Spleen (tissue), 11 donors: ENCODE measurements around the gene SMIM45.
A peak's percentile ranks its signal among the peaks of the same experiment; 100 is the strongest.

Source experiments
- DNase-seq: peaks from one replicate; pipeline ENCODE4 v3.0.0-alpha.2; 2020
- H3K27ac ChIP-seq, 8 donors: fragments of 200-600 bp; sonication (generic) in 7 of 8; 1 replicate in 4 of 8; 2 replicates in 4 of 8; pipeline versions ENCODE4 v1.5.0 to v1.8.0; 2016 to 2021; ENCODE audit warnings: inconsistent platforms in 4 of 8, mild to moderate bottlenecking in 4 of 8, moderate library complexity in 1 of 8
- H3K27me3 ChIP-seq, 7 donors: fragments of 200-600 bp; sonication (generic) in 6 of 7; replicated peaks in 1 of 7; 1 replicate in 4 of 7; 2 replicates in 3 of 7; pipeline versions ENCODE4 v1.5.0 to v1.8.0; 2016 to 2021; ENCODE audit warnings: inconsistent platforms in 3 of 7, mild to moderate bottlenecking in 1 of 7
- H3K36me3 ChIP-seq, 6 donors: fragments of 200-600 bp; sonication (generic) in 5 of 6; 1 replicate in 4 of 6; 2 replicates in 2 of 6; pipeline versions ENCODE4 v1.5.0 to v1.8.0; 2016 to 2021; ENCODE audit warnings: inconsistent platforms in 2 of 6
- H3K4me1 ChIP-seq, 6 donors: fragments of 200-600 bp; sonication (generic) in 5 of 6; 1 replicate in 3 of 6; 2 replicates in 3 of 6; pipeline versions ENCODE4 v1.5.0 to v1.8.0; 2016 to 2021; ENCODE audit warnings: inconsistent platforms in 3 of 6
- H3K4me3 ChIP-seq, 8 donors: fragments of 200-600 bp; sonication (generic) in 7 of 8; 1 replicate in 4 of 8; 2 replicates in 4 of 8; pipeline versions ENCODE4 v1.5.0 to v1.8.0; 2016 to 2021; ENCODE audit warnings: inconsistent platforms in 4 of 8, mild to moderate bottlenecking in 4 of 8, moderate library complexity in 2 of 8
- H3K9me3 ChIP-seq, 8 donors: fragments of 200-600 bp; sonication (generic) in 7 of 8; 1 replicate in 4 of 8; 2 replicates in 4 of 8; pipeline versions ENCODE4 v1.5.0 to v1.8.0; 2016 to 2021; ENCODE audit warnings: inconsistent platforms in 4 of 8
- CTCF ChIP-seq, 11 experiments: fragments of 200-600 bp in 7 of 11; fragments of 450-650 bp in 4 of 11; sonication (generic) in 4 of 11; IDR thresholded peaks in 8 of 11; conservative IDR thresholded peaks in 3 of 11; 1 replicate in 7 of 11; 2 replicates in 4 of 11; pipeline versions ENCODE4 v1.4.0 to v1.8.0; 2016 to 2021; ENCODE audit warnings: antibody characterized with exemption in 11 of 11, inconsistent platforms in 4 of 11, mild to moderate bottlenecking in 1 of 11
- POLR2A ChIP-seq, 3 donors: fragments of 450-650 bp; IDR thresholded peaks; one replicate each; pipeline ENCODE4 v1.5.1; 2017; ENCODE audit warnings: antibody characterized with exemption in 3 of 3, mild to moderate bottlenecking in 1 of 3
- POLR2AphosphoS5 ChIP-seq, 3 donors: sonication (generic); formaldehyde crosslinking; IDR thresholded peaks; one replicate each; pipeline ENCODE4 v1.5.1; 2017; ENCODE audit warnings: antibody characterized with exemption in 3 of 3
- WGBS, 5 donors: extraction: QIAGEN DNeasy Blood & Tissue Kit in 3 of 5; methylation state at CpG; one replicate each; pipeline versions ENCODE4 v1.1.5 to v1.1.7; 2013 to 2018; 5-methylcytosine and 5-hydroxymethylcytosine counted together
- intact Hi-C: fragments of 100-400 bp; cut with DNase I; formaldehyde crosslinking; loops from one replicate; pipeline ENCODE4 v1.15.0; 2023; ENCODE audit warnings: low total_unique reads
- donor health status: healthy with polysubstance abuse.
- donor health status: DM: no; HTN: no; CAD: no; lungs with moderate emphysema.
- donor health status: DM: no; HTN: no; CAD: no.
- donor health status: Bipolar disorder and iron deficiency.
- donor health status: healthy.
- donor health status: DM: no; HTN: no; CAD: no.
- donor health status: DM: yes; HTN: yes; CAD: no.

The SMIM45 gene

GRCh38 chr22:41908411-41909309 lies 43.3 kb upstream of the SMIM45 start:
- 55 to 70% (median 64%) methylated on average over 13 to 14 of the region's 14 CpGs for WGBS, 5 donors
- TF ChIP-seq CTCF (IDR thresholded peaks at IDR 0.05 in 8 of 11, conservative IDR thresholded peaks at IDR 0.05 in 3 of 11) (no peak), POLR2A (IDR thresholded peaks at IDR 0.05) (no peak), POLR2AphosphoS5 (IDR thresholded peaks at IDR 0.05) (no peak)
- intact Hi-C loops, result no loop called here
- Histone ChIP-seq H3K27me3 (peaks cover 4 to 49% (median 43%) of the 10 kb centered on the region in 7 donors), H3K4me3 (no peak overlapping the region), H3K9me3 (no peaks in the 10 kb centered on the region), H3K27ac (peak overlapping the region in 3 of 8 donors; percentile 19 to 74 (median 19)), H3K4me1 (peaks cover 22 to 63% (median 40%) of the 10 kb centered on the region in 6 donors), H3K36me3 (peaks cover 0 to 44% (median 32%) of the 10 kb centered on the region in 6 donors)
- no peak for DNase-seq

- Histone ChIP-seq H3K4me1 (peaks cover 22 to 70% (median 44%) of the 10 kb centered on the region in 6 donors), H3K4me3 (peak overlapping the region in 6 of 8 donors; percentile 23 to 68 (median 38)), H3K36me3 (peaks cover 0 to 36% (median 24%) of the 10 kb centered on the region in 6 donors), H3K9me3 (no peaks in the 10 kb centered on the region), H3K27ac (peak overlapping the region in 1 of 8 donors; percentile 74), H3K27me3 (peaks cover 4 to 57% (median 50%) of the 10 kb centered on the region in 7 donors)
- DNase-seq, result no peak
- TF ChIP-seq CTCF (IDR thresholded peaks at IDR 0.05 in 8 of 11, conservative IDR thresholded peaks at IDR 0.05 in 3 of 11) (no peak), POLR2A (IDR thresholded peaks at IDR 0.05) (no peak), POLR2AphosphoS5 (IDR thresholded peaks at IDR 0.05) (peak in 1 of 3 donors; percentile 31)
- WGBS, 5 donors, result 26 to 31% (median 28%) methylated on average over 24 to 55 of the region's 55 CpGs
- intact Hi-C loops, result no loop called here
Measured at GRCh38 chr22:41909310-41910049, 42.5 kb upstream of the SMIM45 start.

- Histone ChIP-seq H3K9me3 (no peaks in the 10 kb centered on the region), H3K4me1 (peaks cover 25 to 78% (median 51%) of the 10 kb centered on the region in 6 donors), H3K36me3 (peaks cover 0 to 28% (median 16%) of the 10 kb centered on the region in 6 donors), H3K27ac (peak overlapping the region in 1 of 8 donors; percentile 74), H3K4me3 (peak overlapping the region; percentile 7 to 68 (median 37)), H3K27me3 (peaks cover 4 to 66% (median 58%) of the 10 kb centered on the region in 7 donors)
- DNase-seq, result no peak
- 1 to 8% (median 2%) methylated on average over 9 to 112 of the region's 112 CpGs for WGBS, 5 donors
- intact Hi-C loops, result no loop called here
- TF ChIP-seq POLR2A (IDR thresholded peaks at IDR 0.05) (no peak), POLR2AphosphoS5 (IDR thresholded peaks at IDR 0.05) (peak in 1 of 3 donors; percentile 37), CTCF (IDR thresholded peaks at IDR 0.05 in 8 of 11, conservative IDR thresholded peaks at IDR 0.05 in 3 of 11) (no peak)
Measured at GRCh38 chr22:41910050-41911000, 41.6 kb upstream of the SMIM45 start.
